ENCODE results near the gene PLXNA4. TPM values are rescaled to one million over a fixed set of nuclear protein-coding genes. Genes with fewer than 3 reads are reported as not detected.

The PLXNA4 gene
- total RNA-seq, 2 donors from 2014 or later = 24.0 to 42.7 TPM

- Histone ChIP-seq H3K9ac (ENCODE audit: extremely low read depth, low read length, poor library complexity, severe bottlenecking) (no peak overlapping the region), H3K36me3 (ENCODE audit: control insufficient read depth, insufficient read depth, low read length) (no peaks in the 10 kb centered on the region), H3K4me3 (ENCODE audit: low read length) (no peak overlapping the region), H3K27ac (ENCODE audit: low read depth, low read length) (no peak overlapping the region), H3K9me3 (ENCODE audit: control insufficient read depth, low read length) (no peaks in the 10 kb centered on the region), H3K27me3 (ENCODE audit: control insufficient read depth, insufficient read depth, low read length, poor library complexity, severe bottlenecking) (peaks cover 19% of the 10 kb centered on the region), H3K4me1 (ENCODE audit: control insufficient read depth, insufficient read depth, low read length) (no peaks in the 10 kb centered on the region)
- peaks cover 10% of the 10 kb centered on the region for H3K27me3 Mint-ChIP-seq (ENCODE audit: insufficient read depth)
- no peak for TF ChIP-seq CTCF (conservative IDR thresholded peaks at IDR 0.05)
- H3K36me3 Mint-ChIP-seq (ENCODE audit: low read depth) = no peaks in the 10 kb centered on the region
- H3K4me1 Mint-ChIP-seq = no peaks in the 10 kb centered on the region
- no peak overlapping the region for H3K27ac Mint-ChIP-seq
- no peaks in the 10 kb centered on the region for H3K9me3 Mint-ChIP-seq
- H3K4me3 Mint-ChIP-seq = no peak overlapping the region
- DNase-seq = no peak
- 93 to 100% methylated on average over 2 of the region's 2 CpGs for WGBS, 2 experiments (ENCODE audit: insufficient coverage in 1 of 2, insufficient read length in 1 of 2)
Observed at GRCh38 chr7:132099163-132099562, 477.1 kb downstream of the PLXNA4 start.

GRCh38 chr7:132098327-132098726, 477.9 kb downstream of the PLXNA4 start:
- Histone ChIP-seq H3K27me3 (ENCODE audit: control insufficient read depth, insufficient read depth, low read length, poor library complexity, severe bottlenecking) (peaks cover 19% of the 10 kb centered on the region), H3K4me1 (ENCODE audit: control insufficient read depth, insufficient read depth, low read length) (no peaks in the 10 kb centered on the region), H3K4me3 (ENCODE audit: low read length) (no peak overlapping the region), H3K27ac (ENCODE audit: low read depth, low read length) (no peak overlapping the region), H3K9me3 (ENCODE audit: control insufficient read depth, low read length) (no peaks in the 10 kb centered on the region), H3K9ac (ENCODE audit: extremely low read depth, low read length, poor library complexity, severe bottlenecking) (no peak overlapping the region), H3K36me3 (ENCODE audit: control insufficient read depth, insufficient read depth, low read length) (no peaks in the 10 kb centered on the region)
- Mint-ChIP-seq H3K36me3 (ENCODE audit: low read depth) (no peaks in the 10 kb centered on the region), H3K4me1 (no peaks in the 10 kb centered on the region), H3K4me3 (no peak overlapping the region), H3K27me3 (ENCODE audit: insufficient read depth) (peaks cover 10% of the 10 kb centered on the region), H3K9me3 (no peaks in the 10 kb centered on the region), H3K27ac (no peak overlapping the region)
- DNase-seq = no peak
- 93% methylated on average over 1 of the region's 1 CpG; no CpG with 5 or more reads in 1 of the 2 experiments for WGBS, 2 experiments (ENCODE audit: insufficient coverage in 1 of 2, insufficient read length in 1 of 2)
- TF ChIP-seq CTCF (conservative IDR thresholded peaks at IDR 0.05) = no peak

DNA sequence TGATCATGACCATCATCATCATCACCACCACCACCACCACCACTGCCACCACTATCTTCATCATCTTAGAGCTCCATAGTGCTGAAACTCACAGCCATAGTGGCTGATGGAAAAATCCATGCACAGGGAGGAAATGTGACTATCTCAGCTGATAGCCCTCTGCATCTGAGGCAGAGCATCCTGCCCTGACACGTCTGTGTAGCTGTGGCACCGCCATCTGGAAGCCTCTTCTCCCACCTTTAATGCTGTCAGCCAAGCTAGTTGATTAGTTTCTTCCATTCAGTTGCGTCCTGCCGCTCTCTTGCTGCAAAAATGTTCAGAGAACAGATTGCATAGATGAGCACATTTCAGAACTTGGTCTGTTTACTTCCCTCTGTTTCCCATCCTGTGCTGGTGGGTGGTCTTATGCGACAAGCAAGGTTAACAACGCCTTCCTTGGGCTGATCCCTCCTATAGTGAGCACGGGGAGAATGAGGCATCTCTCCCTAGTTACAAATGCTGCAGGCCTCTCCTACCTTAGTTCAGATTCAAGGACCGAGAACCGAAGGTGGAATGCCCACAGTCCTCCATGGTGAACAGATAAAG, 478.6 kb downstream of the PLXNA4 start:
- peak; percentile 20 for DNase-seq
- TF ChIP-seq CTCF (conservative IDR thresholded peaks at IDR 0.05) = no peak
- H3K27me3 Mint-ChIP-seq (ENCODE audit: insufficient read depth) = peaks cover 10% of the 10 kb centered on the region

More for the DNA sequence above, 478.6 kb downstream of the PLXNA4 start:
- H3K4me3 Mint-ChIP-seq = no peak overlapping the region
- Histone ChIP-seq H3K4me3 (ENCODE audit: low read length) (no peak overlapping the region), H3K27me3 (ENCODE audit: control insufficient read depth, insufficient read depth, low read length, poor library complexity, severe bottlenecking) (peaks cover 19% of the 10 kb centered on the region), H3K9me3 (ENCODE audit: control insufficient read depth, low read length) (no peaks in the 10 kb centered on the region), H3K36me3 (ENCODE audit: control insufficient read depth, insufficient read depth, low read length) (no peaks in the 10 kb centered on the region), H3K4me1 (ENCODE audit: control insufficient read depth, insufficient read depth, low read length) (no peaks in the 10 kb centered on the region), H3K27ac (ENCODE audit: low read depth, low read length) (no peak overlapping the region), H3K9ac (ENCODE audit: extremely low read depth, low read length, poor library complexity, severe bottlenecking) (no peak overlapping the region)
- no peaks in the 10 kb centered on the region for H3K36me3 Mint-ChIP-seq (ENCODE audit: low read depth)
- no peak overlapping the region for H3K27ac Mint-ChIP-seq
- H3K4me1 Mint-ChIP-seq = no peaks in the 10 kb centered on the region
- 78 to 90% methylated on average over 8 to 9 of the region's 9 CpGs for WGBS, 2 experiments (ENCODE audit: insufficient coverage in 1 of 2, insufficient read length in 1 of 2)
- H3K9me3 Mint-ChIP-seq = no peaks in the 10 kb centered on the region

Measured in endodermal cell (in vitro differentiated cells).